ENCODE data around the gene SLIT3.

DNA sequence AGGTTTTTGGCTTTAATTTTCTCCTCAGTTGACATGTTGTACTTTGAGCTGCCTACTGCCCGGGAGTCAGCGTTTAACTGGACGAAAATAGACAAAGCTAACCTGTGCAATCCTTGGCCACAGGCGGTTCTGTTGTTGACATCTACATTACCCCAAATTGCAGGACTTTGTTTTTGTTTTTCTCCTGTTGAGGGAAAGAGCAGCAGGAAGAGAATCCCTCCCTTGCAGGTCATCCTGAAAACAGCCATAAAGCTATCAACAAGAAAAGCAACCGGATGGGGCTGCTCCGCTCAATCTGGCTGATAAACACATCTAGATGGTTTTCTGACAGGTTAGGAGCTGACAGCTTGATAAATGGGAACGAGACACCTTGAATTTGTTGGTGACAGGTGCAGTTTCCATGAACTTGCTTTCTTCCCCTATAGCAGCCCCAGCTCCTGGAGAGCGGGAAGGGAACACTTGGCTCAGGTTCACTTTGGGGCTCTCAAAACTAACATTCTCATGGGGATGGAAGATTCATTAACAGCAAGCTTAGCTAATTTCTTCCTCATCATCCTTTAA, 331.5 kb downstream of the SLIT3 start:
- TF ChIP-seq EZH2 (IDR thresholded peaks at IDR 0.05) (no peak), POLR2AphosphoS5 (IDR thresholded peaks at IDR 0.05; ENCODE audit: borderline replicate concordance, low read depth, low read length) (no peak)

Measured in SK-N-MC (cell line).